Central memory CD4-positive, alpha-beta T cell (primary cell): Measurements from ENCODE around the gene LHPP.
A peak's percentile ranks its signal among the peaks of the same experiment; 100 is the strongest.
"Not testable (repeated sequence)": the region's sequence is repeated elsewhere in the genome, so short reads cannot be mapped to it uniquely, and the experiment has no call there.

ENCODE experiments used
- DNase-seq: peaks from one replicate; pipeline ENCODE4 v3.0.0; 2022

LHPP gene

DNA sequence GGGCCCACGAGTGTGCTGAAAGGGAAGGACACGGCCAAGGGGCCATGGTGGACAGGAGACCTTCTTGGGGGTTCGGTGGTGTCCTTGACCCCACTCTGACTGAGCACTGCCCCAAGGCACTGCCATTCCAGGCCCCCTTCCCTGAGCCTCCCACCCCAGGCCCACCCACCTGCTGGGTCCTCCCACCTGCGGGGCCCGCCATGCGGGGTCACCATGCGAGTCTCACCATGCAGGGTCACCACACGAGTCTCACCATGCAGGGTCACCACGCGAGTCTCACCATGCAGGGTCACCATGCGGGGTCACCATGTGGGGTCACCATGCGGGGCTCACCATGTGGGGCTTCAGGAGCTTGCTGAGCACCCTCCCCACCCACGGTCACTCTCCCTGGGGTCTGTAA is 76.3 kb downstream of the LHPP start:
- no peak for DNase-seq

DNA sequence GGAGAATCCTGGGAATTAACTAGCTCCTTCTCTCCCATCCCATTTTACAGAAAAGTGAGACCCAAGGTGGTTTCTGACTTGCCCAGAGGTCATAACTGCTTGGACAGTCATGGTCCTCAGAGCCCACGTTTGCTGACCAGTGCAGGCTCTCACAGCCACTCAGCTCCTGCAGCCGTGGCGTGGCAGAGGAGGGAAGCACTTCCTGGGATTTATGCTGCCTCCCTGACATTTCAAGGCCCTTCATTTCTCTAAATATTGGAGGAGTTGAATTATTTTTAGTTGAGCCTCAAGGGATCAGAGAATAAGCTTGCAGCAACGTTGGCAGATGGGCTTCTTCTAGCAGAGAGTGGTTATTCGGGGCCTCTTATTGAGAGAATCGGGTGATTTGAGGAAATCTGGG is 77.1 kb downstream of the LHPP start:
- no peak for DNase-seq

DNA sequence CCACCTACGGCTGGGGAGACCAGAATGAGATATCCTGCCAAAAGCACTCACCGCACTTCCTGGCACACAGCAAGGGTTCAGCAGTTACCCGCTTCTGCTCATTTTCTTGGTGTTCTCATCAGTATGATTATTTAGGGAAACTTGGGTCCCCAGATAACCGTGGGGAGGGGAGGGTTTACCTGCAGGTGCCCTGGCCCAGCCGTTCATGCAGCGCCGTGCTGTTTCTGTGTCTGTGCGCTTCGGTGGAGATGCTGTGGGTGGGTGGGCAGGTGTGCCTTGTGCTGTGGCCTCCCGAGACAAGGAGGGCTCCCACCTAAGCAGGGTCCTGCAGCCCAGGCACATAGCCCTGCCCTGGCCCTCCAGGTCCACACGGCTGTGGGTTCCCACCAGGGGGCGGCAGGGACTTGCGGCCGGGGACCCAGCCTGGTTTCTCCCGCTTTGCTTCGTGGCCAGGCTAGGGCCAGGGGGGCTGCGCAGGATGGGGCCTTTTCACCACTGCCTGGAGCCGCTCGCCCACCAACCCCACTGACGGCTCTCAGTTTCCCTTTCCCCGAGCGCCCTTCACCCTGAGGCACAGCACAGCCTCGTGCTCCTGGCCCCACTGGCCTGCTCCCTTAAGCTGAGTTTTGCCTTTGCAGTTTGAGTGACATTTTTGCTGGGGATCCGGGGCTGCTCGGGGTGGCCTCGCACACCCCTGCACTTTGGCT is 78.5 kb downstream of the LHPP start:
- DNase-seq: peak; percentile 57

DNA sequence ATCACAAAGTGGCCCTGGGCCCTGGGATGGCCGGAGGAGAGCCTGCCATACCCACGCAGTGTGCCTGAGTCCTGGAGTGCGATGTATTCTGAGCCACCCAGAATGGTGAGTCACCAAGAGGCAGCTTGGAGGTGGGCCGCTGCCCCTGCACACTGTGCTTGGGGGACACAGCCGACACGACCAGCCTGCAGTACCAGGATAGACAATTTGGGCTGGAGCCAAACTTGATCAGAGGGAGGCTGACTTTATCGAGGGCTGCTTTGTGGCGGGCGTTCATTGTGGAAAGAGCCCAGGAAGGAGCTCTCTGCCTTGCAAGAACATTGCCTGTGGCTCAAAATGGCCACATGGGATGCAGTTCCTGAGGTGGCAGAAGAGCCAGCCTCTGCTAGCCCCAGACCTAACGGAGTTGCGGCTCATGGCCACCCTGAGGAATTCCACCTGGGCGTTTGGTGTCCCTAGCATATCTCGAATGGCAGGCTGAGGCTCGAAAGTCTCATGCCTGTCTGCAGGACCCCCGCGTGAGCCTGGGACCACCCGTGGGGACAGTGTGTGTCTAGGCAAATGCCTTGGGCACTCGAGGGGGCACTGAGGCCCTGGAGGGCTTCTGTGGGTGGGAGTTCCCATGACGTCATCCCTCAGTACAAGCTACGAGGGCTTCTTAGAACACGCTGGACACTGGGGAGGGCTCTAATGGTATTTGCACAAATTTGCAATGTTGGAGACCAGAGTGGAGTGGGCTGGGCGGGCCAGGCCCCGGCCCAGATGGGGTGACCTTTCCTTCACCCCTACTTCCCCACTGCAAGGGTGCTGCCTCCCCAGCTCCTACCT is 79.7 kb downstream of the LHPP start:
- DNase-seq: no peak

DNA sequence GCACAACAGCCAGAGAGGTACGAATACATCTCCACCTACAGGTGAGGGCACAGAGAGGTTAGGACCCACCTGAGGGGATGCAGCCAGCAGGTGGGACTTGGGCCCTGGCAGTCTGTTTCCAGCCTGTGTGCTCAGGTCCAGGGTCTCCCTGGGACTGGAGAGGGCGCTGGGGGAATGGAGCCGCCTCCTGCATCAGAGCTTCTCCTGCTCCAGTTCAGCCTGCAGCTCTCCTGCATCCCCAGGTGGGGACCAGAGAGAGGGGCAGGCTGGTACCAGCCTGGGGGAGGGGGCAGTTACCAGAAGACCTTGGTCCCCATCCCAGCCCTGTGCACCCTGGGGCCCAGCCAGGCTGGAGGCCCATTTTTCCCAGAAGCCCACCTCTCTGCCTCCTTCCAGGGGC is 80.7 kb downstream of the LHPP start:
- DNase-seq: no peak

DNA sequence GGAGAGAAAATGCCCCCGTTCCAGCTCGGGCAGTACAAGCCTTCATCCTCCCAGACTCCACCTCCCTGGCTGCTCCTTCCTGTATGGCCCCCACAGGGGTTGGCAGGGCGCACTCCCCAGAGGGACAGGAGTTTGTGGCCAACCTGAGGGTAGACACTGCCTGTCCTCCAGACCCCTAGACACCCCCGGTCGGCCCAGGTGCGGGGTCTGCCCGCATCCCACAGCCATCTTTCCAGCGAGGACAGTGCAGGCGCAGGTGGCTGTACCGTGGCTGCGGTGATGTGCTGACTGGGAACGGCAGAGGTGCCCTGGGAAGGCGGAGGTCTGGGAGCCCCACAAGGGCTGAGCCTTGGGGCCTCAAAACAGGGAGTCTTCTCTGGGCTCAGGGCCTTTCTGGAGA is 81.5 kb downstream of the LHPP start:
- no peak for DNase-seq

DNA sequence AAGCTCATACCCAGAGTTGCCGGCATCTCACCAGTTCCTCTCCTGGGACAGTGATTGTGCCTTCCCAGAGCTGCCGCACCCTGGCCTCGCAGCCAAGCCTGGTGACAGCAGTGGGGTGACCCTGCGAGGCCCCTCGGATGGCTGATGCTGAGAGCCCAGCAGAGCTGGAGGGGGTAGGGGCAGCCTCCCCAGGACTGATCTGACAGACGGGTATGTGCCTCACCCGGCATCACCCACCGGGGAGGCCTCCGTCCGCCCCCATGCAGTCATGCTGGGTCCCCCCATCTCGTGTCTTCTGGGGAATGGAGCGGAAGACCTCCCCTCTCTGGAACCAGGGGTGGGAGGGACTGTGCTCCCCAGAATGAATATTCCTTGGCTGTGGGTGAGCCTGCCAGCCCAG is 82.3 kb downstream of the LHPP start:
- DNase-seq: no peak

DNA sequence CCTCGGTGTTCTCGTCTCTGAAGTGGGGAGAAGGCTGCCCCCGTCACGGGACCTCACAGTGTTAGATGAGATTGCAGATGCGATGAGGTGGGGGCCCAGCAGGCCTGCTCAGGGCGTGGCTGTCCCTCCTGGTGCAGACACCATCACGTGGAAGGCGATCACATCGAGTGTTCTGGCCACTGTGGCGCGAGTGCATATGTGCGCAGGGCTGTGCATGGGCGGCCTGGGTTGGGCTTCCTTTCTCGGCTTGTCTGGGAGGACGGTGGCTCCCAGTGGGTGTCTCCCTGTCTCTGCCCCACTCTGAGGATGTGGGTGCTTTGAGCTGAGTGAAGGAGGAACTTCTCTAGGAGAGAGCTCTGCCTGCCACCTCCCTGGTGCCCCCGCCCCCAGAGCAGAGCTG is 83.1 kb downstream of the LHPP start:
- DNase-seq: no peak

DNA sequence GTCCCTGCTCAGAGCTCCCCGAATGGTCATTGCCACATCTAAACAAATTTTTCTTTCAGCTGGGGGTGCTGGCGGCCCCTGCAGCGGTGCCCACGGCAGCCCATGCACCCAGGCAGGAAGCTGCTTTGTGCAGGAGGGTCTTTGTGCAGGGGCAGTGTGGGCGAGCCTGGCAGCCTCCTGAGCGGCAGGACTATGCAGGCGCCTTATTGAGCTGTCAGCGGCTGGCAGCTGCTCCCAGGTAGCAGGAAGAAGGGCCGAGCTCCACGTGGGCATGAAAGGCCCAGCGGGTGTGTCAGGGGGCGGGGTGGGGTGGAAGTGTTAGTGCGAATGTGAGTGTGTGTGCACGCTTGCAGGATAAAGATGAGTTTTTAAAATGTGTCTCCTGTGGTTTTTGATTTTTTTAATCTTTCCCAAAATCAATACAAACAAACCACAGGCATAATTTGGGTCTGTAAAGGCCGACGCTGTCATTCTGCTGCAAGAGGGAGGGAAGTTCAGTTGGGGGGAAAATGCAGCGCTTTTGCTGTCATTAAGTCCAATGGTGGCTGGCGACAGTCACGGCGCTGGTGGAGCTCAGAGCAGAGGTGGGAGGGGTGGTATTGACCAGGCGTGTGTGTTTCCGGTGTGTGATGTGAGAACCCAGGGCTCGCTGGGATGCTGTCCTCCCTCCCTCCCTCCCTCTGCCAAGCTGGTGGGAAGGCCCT is 83.9 kb downstream of the LHPP start:
- DNase-seq: no peak

DNA sequence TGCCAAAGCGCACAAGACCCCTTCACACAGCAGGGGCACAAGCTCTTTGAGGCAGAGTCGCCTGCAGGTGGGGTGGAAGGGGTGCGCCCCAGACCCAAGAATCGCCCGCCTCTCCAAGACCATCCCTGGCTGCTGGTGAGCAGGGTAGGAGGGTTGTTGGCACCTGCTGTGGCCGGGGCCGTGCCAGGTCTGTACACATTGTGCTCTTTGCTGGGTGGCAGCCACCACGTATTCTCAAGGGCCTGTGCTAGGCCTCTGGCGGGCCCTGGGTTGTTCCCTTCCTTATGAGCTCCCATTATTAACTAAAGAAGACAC is 84.4 kb downstream of the LHPP start:
- DNase-seq: no peak

DNA sequence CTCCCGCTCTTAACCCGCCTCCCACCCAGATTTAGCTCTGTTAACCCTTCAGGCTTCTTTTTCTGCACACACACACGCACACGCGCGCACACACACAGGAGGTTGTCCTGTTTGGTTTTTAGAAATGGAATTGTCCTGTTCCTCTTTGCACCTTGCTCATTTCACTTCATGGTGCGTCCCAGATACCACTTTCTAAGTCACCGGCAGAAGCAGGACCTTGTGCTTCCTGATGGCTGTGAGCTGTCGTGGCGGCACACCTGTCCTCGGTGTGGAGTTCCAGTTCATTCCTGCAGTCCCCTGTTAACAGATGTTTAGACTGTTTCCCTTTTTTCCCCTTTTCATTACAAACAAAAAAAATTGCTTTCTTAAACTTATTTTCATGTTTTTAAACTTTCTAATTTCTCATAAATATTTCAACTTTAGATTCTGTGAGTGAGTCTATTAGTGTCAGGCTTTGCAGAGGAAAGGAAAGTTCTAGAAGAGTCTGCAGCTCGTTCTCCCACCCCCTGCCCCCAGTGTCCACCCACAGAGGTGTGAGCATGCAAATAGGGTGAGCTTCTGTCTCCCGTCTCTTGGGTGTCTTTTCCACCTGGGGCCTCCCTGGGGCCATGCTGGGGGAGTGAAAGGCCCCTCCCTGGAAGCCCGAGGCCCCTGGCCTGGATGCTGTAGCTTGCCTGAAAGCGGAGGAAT is 85.5 kb downstream of the LHPP start:
- no peak for DNase-seq

DNA sequence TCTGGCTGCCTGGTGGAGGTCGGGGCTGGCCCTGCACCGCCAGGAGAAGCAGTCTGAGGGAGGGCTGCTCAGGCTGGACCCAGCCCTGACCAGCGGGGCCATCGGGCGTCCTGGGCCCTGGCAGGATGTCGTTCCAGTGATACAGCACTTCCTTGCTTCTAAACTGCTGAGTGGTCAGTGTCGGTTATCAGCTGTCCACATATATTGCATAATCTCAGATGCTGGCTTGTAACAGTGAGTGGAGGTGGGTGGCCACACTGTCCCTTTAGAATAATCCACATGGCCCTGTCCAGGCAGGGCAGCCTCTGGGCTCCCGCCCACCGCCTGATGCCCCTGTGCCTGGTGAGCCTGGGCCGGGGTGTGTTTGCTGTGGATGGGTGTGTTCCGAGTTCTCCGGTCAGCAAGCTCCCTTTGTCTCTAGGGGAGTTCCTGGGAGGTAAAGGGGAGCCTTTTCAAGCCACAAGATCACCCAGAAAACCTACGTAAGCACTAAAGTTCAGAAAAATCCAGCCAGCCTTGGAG is 86.1 kb downstream of the LHPP start:
- no peak for DNase-seq

DNA sequence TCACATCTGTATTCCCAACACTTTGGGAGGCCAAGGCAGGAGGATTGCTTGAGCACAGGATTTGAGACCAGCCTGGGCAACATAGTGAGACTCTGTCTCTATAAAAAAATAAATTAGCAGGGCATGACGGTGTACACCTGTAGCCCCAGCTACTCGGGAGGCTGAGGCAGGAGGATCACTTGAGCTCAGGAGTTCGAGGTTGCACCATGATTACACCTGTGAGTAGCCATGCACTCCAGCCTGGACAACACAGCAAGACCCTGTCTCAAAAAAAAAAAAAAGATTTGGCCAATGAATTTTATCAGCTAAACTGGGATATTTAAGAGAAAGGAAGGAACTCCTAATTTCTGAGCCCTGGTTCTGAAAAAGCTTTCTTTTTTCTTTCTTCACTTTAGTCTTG is 87.5 kb downstream of the LHPP start:
- not testable (repeated sequence) for DNase-seq

DNA sequence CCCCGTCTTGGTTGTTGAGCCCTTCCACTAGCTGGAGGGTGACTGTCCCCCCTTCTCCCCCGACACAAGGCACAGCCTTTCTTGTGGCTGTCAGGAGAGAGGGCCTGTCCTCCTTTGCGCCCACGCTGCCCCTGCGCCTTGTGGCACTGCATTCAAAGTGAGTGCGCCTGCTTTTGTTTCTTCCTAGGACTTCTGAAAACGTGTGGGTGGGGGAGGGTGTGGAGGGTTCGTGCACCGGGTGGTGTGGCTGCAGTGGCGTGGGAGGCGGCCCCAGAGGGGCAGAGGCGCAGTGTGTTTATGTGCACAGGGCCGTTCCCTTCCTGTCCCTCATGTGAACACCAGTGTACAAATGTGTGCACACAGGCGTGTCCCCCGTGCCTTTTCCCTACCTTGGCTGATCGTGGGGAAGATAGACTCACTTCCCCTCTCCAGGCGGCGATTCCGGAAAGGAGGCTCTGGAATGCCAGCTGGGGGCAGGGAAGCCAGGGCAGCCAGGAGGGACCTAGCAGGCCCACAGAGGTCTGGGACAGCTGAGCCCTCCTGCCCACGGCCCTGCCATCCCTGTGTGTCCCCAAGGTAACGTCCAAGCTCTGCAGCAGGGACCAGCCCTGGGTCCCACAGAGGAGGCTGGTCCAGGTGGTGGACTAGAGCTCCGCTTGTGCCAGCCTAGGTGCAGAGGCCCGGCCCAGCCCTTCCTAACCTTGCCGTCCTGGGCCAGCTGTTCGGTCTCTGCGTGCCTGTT is 88.8 kb downstream of the LHPP start:
- DNase-seq: no peak

DNA sequence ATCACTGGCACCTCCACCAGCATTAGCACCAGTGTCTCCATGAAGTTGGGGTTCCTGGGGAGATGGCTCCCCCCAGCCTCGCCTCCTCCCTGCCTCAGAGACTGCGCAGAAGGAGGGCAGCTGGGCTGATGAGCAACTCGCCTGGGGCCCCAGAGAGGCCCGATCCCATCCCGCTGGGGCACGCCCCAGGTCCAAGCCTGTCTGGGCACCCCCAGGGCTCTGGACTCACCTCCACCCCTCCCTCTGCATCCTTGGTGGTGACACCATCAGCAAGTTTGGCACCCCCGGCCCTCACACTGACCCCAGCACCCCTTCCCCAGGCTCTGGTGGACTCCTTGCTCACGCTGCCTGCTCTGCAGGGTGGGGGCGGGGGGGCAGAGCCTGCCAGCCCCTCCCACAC is 89.5 kb downstream of the LHPP start:
- DNase-seq: no peak

DNA sequence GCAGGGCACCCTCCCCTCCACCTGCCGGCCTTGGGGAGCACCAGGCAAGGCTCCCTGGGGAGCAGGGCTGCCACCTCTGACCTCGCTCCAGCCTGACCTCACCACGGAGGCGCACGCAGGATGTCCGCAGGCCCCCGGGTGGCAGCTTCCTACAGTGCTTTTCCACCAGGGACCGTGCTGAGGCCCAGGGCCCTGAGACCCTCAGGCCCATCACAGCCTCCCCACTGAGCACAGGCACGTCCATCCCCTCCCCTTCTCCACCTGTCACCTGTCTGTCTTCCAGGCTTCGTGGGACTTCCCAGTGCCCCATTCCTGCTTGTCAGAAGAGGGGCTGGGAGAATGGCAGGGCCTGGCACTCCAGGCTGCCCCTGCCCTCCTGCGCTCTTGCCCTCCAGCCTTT is 90.1 kb downstream of the LHPP start:
- no peak for DNase-seq

DNA sequence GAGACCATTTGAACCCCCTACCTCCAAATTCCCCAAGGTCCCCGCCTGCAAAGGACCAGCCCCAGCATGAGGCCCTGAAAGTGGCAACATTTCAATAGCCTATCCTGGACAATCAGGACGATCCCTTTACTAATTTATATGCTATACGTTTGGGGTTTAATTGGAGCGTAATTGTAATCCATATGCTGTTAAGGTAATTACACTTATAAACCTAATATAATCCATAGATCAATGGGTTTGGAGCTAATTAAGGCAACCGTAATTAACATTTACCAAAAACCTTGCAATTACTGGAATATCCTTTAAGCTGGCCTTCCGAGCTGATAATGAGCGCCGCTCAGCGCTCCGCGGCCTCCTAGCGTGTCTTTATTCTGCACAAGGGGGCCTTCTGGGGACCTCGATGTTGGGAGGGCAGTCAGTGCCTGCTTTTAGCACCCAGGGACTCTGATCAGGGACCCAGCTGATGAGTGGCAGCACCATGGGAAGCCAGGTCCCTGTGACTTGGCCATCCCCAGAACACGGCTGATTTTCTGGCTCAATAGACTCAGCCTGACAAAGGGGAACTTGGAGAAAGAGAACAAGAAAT is 91.2 kb downstream of the LHPP start:
- no peak for DNase-seq

DNA sequence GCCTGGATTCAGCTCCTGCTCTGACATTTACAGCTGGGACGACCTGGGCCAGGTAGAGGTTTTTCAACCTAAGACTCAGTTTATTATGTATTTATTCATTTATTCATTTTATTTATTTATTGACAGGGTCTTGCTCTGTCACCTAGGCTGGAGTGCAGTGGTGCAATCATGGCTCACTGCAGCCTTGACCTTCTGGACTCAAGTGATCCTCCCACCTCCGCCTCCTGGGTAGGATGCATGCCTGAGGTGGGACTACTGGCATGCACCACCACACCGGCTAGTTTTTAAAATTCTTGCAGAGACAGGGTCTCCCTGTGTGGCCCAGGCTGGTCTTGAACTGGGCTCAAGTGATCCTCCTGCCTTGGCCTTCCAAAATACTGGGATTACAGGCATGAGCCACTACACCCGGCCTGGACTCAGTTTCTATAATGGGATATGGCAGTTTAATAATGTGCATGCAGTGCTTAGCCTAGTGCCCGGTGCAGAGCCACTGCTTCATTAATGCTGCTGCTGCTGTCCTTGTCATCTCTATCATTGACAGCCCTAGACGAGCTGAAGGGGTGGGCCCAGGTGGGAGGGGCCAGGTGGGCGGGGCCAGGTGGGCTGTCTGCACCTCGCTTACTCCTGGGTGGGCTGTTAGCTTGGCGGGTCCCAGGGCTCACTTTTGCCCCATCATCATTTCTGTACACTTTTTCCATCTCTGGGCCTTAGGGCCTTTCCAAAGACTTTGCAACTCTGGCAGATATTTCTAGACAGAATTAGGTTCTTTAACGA is 92.6 kb downstream of the LHPP start:
- no peak for DNase-seq

DNA sequence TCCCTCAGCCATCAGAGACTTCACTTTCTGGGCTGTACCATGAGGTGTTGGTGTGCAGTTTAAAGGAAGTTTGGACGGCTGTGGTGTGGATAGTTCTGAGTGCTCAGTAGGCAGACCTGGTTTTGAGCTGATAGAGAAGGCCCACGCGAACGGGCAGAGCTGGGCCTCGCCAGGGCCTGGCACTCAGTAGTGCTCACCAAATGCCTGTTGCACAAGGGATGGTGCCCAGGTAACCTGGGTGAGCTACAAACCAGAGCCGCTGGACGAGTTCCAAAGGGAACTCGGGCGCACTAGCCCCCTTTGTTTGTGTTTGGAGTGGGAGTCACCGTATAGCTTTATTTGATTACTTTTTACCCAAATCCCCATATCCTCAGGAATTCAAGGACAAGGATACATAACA is 95.5 kb downstream of the LHPP start:
- no peak for DNase-seq

DNA sequence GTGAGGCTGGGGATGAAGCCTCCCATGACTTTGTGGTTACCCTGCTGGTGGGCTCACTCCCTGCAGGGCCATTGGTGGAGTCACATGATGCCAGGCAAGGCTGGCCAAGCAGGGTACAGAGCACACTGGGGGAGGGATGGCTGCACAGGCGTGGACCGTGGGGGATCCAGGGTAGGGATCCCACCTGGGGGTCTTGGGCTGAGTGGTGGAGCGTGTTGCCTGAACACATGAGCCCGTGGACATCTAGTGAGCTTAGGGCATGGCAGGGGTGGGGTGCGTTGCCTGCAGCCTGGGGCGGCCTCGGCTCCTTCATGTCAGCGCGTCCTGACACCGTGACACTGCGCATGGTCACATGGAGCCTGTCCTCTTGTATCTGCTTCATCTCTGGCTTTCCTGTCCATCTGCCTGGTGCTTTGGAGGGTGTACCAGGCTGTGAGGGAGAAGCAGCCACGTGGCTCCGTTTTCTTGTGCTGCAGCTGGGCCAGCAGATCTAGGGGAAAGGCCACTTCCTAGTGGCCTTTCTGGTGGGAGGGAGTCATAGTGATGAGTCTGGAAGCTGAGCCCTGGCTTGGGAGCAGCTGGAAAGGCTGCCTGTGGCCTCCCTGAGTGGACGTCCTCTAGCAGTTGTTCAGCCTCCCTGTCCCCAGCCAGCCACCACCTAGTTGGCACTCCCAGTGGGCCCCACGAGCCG is 96.2 kb downstream of the LHPP start:
- no peak for DNase-seq
